HG03558 (cell line): Measurements from ENCODE around the gene NCK2.

ENCODE experiments used
- ATAC-seq: cut with Tn5 transposase; IDR thresholded peaks from one replicate; pipeline ENCODE4 v1.9.1; 2021; ENCODE audit warnings: moderate number of reproducible peaks; ENCODE audit not compliant: unreplicated experiment; ENCODE audit errors: extremely low read depth

Gene NCK2

DNA sequence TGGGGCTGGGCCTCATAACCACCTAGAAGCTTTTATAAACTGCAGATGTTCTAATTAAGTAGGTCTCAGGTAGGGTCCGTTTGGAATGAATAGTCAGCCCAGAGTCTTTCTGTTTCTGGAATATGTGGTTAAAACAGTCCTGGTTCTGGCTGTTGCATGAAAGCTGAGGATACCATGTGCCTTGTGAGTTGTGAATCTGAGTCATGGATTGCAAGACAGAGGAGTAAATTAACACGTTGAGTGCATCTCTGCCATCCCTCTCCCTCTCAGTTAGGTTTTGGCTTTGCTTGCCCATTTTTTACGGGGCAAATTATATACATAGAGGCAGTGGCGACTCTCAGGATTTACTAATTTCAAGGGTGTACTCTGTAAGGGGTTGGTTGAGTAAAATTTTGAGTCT, 59.1 kb downstream of the NCK2 start:
- ATAC-seq = no peak

DNA sequence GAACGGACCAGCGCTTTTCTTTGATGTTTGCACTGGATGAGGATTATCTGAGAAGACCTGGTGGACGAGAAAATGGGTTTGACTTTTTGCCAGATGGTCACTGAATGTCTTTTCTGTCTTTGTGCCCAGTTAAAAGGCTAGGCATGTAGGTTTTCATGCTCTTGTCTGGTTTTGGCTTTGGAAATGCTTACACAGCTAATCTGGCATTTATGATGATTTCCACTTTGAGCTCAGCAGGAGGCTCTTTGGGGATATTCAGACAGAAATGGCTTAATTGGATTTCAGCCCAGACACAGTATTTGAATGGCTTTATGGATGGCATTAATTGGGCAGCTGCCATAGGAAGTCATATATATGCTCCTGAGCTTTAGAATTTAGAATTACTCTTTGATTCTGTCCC, 59.6 kb downstream of the NCK2 start:
- no peak for ATAC-seq

DNA sequence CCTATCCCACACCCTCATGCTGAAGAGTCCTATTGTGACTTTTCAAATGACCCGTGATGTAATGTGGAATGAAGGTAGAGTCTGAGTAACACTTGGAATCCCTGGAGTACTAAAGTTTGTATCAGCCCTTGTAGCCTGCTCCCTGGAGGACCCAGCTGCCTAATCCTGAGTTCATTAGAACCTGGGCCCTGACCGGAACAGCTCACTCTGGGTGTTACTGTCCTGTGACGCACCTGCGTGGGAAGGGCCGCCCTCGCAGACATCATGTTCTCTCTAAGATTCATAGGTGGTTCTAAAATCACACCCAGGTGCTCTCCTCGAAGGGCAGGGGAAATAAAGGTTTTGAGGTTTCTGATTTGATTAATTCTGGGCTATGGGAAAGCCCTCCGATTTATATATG, 62.3 kb downstream of the NCK2 start:
- ATAC-seq = no peak

DNA sequence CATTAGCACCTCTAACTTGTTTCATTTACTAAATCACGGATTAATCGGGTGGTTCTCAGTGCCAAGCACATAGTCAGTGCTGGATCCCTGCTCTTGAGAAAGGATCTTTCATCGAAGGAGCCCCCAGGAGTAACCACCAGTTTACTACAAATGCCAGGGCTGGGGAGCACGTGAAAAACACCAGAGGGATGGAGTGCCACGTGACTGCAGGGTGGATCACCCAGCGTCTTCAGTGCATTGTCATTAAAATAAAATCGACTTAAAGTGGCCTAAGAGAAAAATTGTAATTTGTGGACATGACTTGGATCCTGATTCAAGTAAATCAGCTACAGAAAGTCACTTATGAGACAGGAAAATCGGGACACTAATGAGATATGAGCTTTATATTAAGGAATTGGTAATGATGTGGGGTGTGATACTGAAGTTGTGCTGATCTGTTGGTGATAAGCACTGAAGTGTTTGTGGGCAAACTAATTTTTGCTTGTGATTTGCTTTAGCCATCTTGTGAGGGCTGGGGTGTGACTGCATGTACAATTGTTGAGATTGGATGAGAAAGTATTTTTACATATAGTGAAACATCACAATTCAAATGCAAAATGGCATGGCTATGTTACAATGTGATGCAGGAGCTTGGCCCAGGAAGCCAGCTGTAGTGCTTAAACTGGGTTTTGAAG, 63.8 kb downstream of the NCK2 start:
- ATAC-seq = no peak

DNA sequence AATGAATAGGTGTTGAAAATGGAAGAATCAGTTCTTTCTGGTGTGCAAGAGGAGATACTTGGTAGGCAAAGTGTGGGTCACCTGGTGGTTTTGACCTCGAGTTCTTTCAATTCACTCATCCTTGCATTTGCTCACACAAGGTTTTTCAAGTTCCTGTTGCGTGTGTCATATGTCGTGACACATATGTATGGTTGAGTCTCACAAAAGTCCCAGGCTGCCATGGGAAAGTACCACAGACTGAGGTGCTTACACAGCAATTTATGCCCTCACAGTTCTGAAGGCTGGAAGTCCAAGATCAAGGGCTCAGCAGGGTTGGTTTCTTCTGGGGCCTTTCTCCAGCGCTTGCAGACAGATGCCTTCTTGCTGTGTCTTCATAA, 64.4 kb downstream of the NCK2 start:
- ATAC-seq = peak; percentile 29

DNA sequence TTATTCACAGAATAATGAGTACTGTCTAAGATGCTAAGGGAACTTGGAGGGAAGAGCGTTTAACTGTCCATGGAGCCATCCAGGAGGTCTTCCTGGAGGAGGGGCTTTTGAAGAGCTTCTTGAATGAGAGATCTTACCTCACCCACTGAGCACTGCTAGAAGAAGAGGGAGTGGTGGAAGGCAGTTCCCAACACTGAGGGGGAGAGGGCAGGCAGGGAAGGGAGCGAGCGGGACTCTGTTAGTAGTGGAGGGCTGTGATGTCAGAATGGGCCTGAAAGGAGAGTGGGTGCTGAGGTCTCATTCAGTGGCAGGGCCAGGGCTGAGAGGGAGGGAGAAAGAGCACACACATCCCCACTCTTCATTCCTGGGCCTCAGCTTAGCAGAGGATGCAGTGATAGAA, 65.0 kb downstream of the NCK2 start:
- no peak for ATAC-seq

DNA sequence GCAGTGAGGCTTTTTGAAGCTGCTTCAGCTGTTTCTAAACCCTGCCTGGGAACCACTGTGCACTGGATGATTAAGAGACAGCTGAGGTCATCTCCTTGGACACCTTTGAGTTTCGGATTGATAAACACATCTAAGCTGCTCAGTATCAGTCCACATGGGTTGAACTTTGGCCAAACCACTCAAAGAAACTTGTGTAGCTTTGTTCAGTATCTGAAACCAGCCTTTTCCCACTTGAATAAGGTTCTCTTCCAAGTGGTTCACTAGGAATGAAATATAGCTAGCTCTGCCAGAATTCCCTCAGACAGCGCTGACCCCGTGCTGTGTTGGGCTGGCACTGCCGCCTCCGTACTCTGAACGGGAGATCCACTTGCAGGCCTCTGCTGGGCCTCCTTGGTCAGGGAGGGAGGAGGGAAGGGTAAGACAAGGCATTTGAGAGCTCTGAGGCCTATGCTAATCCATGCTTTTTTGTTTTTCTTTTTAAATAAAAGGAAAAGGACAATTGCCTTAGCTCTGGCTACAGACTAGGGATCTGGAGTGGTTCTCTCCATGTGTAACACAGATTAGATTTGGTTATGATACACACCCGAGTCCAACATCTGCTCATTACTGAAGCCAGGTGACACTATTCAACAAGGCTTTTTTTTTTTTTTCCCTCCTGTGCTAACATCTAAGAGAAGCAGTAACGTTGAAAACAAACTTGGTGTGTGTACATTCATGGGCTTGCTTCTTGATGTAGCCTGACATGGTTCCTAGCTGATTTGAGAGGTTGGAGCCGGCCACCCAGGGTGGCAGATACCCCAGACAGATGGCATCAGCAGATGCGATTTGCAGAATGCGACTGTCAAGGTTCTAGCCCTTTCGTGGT, 67.7 kb downstream of the NCK2 start:
- ATAC-seq = peak; percentile 73

DNA sequence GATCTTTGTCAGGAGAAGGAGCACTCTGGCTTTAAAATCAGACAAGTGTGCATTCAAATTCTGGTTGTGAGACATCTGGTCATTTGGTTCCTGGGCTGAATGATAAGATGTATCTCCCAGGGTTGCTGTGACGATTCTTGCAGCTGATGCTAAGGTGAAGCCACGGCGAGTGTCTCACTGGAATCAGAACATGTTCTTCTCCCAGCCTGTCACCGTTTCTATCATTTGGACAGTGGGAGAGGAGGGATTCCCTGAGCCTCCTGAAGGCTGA, 68.3 kb downstream of the NCK2 start:
- no peak for ATAC-seq

DNA sequence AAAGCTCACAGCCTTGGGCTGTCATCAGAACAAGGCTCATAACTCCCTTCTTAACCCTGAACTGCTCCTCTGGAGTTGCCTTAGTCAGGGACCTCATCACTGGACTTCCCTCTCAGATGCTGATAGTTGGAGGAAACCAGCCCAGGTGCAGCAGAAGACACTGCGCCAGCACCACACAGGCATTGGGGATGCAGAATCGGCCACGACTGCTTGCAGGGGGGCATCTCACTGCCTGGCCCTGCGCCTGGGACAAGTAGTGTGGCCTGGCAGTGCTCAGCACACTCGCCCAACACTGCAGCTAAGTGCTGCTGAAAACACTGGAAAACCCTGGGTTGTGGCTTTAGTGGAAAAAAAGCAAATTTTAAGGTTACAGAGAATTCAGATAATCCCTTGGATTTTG, 68.7 kb downstream of the NCK2 start:
- no peak for ATAC-seq

DNA sequence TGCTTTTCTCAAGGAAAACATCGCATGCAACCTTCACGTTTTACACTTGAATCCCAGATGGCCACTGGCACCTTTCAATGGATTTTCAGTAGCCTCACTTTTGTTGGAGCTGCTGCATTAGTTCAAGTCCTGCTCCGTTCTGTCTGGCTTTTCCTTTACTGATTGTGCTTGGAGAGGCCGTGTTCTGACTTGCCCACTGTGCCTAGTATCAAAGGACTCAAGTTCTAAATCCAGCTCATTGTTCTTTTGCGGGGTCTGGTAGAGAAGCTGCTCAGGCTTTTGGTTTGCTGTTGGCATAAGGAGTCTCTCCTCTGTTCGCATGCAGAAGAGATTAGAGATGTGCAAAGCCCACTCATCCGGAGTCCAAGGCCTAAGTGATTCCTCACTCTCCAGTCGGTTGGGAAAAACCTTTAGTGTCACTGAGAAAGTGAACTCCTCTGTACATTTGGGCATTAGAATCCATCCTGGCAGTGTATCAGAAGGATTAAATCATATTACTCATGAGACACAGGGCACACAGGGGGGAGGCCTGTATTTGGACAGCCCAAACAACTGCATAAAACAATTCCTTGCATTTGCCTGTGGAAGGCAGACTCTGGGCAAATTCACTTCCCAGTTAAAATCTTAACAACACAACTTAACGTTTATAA, 69.7 kb downstream of the NCK2 start:
- ATAC-seq = no peak

DNA sequence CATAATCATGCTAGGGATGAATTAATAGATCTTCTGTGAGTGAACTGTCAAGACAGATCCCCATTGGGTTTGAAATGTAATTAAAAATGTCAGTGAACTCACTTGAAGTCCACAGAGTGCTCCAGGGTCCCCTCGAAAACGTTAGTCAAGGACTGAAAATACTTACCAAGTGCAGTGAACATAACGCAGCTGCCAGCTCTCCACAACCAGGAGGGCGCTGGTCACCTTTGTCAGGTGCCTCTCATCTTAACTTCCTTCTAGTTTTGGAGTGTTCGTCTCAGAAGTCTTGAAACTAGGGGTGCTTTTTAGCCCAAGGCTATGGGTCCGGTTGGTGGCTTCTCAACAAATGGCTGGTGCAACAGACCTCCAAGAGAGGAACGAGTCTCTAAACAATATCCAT, 70.7 kb downstream of the NCK2 start:
- no peak for ATAC-seq

DNA sequence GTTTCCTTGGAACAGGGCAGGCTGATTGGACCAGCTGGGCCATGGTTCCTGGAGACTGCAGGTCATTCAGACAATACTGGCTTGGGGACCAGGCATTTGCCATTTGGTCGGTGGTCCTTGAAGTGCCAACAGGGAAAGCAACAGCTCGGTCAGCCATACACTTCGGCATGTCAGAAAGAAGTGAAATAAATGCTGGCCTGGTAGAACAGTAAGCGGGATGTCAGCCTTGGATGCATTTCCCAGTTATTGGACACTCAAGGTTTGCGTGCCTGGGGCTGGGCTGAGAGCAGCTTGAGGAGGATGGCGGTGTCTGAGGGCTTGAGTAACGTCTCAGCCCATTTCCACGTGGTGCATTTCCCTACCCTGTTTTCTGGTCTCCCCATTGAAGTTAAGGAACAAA, 75.4 kb downstream of the NCK2 start:
- no peak for ATAC-seq

DNA sequence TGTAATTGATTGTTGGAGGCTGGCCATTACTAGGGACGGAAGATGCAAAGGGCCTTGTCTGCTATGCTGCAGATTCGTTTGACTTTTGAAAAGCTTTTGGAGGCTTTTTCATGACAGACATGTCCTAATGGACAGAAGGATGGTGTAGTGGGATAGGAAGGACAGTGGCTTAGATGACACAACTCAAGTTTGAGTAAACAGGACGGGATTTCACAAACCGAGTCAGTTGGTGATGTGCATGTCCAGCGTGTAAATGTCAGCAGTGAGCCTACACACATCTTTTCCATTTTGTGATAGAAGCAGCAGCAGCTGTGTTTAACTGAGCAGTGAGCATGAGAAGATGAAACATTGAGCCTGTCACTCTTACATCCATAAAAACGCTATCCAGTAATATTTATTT, 76.0 kb downstream of the NCK2 start:
- ATAC-seq = no peak

DNA sequence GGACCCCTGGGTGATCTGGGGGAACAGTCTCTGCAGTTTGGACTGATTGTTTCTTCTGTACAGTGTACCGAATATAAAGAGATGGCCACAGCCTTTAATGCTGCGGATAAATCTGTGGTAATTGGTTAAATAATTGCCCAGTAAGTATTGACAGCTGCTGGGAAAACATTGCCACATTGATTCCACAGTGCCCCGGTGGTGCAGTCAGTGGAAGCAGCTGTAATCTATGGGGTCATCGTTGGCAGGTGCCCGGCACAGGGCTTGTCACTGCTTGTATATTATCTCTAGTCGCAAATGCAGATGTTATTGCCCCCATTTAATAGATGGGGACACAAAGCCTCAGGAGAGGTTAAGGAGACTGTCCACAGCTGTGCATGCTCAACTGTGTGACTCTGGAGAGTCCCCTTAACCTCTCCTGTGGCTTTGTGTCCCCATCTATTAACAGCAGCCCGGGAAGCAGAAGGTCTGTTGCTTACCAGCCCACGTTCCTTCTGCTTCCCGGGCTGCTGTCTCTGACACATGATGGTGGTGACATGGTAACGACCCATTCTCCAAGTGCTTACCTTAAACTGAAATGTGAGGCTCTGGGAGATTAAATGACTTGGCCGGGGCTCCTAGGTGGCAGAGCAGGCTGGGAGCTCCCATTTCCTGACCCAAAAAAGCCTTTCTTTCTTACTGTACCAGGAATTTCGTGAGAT, 76.9 kb downstream of the NCK2 start:
- no peak for ATAC-seq

DNA sequence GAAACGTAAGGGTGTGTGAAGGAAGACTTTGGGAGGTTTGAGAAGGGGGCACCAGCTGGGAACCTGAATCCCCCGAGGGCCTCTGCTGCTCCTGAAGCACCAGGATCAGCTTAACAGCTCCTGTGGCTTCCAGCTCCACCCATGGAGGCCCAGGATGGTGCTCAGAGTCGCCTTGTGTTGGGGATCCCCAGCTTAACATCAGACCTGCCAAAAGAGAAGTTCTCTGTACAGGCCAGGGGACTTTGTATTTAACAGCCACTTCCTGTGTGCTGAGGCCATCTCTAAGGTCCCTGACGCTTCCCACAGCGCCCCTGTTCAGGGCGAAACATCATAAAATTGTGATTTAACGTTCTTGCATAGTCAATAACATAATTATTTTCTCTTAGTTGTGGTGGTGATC, 77.5 kb downstream of the NCK2 start:
- ATAC-seq = no peak

DNA sequence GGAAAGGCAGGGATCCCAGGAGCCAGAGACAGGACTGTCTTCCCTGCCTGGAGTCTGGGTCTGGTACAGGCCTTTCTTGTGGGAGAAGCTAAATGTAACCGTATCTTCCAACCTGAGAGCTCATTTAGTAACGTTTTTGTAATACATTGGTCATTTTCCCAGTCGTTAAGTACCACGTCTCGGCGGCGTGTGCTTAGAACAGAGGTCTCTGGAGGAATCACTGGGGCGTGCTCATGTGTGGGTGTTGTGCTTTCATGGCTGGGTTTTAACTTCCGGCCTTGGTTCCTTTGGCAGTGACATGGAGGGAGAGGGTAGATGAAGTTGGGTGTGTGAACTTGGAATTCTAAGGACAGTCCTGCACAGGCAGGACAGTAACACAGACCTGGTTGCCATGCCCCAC, 79.7 kb downstream of the NCK2 start:
- no peak for ATAC-seq

DNA sequence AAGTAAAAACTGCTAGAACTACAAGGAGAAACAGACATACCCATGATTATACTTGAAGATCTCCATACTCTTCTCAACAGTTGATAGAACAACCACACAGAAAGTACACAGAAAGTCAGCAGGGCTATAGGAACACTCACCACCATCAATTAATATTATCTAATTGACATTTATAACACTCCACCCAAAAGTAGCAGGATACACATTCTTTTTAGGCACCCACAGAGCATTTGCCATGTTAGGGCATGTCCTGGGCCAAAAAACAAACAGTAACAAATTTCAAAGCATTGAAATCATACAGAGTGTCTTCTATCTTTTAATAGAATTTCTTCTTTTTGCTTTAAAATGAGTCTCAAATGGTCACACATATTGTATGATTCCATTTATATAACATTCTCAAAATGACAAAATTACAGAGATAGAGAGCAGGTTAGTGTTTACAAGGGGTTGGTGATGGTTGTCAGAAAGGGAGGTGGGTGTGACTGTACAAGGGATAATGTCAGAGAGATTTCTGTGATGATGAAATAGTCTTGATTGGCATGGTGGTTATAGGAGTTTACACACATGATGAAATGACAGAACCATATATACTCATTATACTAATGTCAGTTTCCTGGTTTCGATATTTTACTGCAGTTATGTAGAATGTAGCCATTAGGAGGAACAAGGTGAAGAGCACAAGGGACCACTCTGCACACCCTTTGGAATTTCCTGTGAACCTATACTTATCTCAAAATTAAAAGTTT, 82.8 kb downstream of the NCK2 start:
- no peak for ATAC-seq

DNA sequence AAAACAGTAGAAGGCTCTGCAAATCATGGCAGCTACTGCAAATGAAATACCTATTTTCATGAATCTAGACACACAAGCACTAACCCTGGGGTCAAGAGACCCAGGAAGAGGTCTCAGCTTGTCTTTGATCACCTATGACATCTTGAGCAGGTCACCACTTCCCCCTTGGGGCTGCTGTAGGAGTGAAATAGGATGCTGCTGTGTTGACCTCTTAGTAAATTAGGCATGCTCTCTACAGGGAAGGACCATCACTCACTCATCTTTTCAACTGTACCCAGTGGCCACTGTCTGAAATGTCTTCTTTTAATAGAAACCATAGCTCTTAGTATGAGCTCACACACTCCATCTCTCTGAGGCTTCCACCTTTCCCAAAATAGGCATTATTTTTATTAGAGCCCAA, 83.8 kb downstream of the NCK2 start:
- ATAC-seq = no peak

DNA sequence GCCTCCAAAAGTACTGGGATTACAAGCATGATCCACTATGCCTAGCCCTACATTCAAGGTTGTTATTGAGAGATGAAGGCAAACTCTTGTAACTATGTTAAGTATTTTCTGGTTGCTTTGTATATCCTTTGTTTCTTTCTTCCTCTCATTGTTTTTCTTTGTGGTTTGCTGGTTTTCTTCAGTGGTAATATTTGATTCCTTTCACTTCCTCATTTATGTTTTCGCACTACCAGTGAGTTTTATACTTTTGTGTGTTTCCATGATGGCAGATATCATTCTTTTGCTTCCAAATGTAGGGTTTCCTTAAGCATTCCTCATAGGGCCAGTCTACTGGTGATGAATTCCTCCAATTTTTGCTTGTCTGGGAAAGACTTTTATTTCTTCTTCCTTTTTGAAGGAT, 90.2 kb downstream of the NCK2 start:
- ATAC-seq = peak; percentile 54

DNA sequence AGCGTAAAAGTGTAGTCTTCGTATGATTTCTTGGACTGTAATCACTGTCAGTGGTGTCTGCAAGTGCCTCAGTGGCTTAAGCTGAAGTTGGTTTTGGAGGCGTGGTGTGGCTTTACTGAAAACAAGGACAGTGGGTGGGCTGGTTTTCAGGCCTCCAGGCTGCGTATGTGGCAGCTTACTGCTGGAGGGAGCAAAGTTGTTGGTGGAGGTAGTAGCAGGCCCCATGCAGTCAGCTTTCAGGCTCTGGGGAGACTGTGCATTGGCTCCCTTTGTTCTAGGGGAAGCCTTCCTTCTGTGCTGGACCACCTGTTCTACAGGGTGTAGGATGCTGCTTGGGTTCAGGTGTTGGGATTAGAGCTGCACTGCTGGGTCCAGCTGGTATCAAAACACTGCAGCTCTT, 91.6 kb downstream of the NCK2 start:
- no peak for ATAC-seq
